A673 (cell line): Measurements from ENCODE around the gene CFAP210.

Experiments
- CTCF ChIP-seq: fragments of 300-800, 200-600 bp; sonication (generic); conservative IDR thresholded peaks from 2 replicates; pipeline ENCODE4 v1.5.1; 2017; ENCODE audit warnings: low read depth, mild to moderate bottlenecking, antibody characterized with exemption, low read length, moderate library complexity, mixed read lengths
- EZH2 ChIP-seq: fragments of 200-600 bp; sonication (generic); IDR thresholded peaks from 2 replicates; pipeline ENCODE4 v1.6.1; 2017; ENCODE audit warnings: borderline replicate concordance, low read depth, mild to moderate bottlenecking, mixed read lengths, antibody characterized with exemption, low read length; ENCODE audit not compliant: poor library complexity, severe bottlenecking

- no peak for TF ChIP-seq CTCF
- no peak for TF ChIP-seq EZH2
Observed at GRCh38 chr2:169620509-169620908, 73.7 kb downstream of the CFAP210 start.
